HG03342 (cell line): ENCODE results near the gene TRMT61A.

Experiments used
- ATAC-seq: cut with Tn5 transposase; IDR thresholded peaks from one replicate; pipeline ENCODE4 v1.9.1; 2021; ENCODE audit warnings: mild to moderate bottlenecking, moderate library complexity; ENCODE audit not compliant: unreplicated experiment

The TRMT61A gene

GRCh38 chr14:103545915-103546651, 17.1 kb downstream of the TRMT61A start:
- no peak for ATAC-seq

GRCh38 chr14:103546652-103547454, 17.9 kb downstream of the TRMT61A start:
- no peak for ATAC-seq

- no peak for ATAC-seq
Measured at GRCh38 chr14:103547455-103547940, 18.5 kb downstream of the TRMT61A start.

- no peak for ATAC-seq
Measured at GRCh38 chr14:103547941-103548462, 19.0 kb downstream of the TRMT61A start.

GRCh38 chr14:103548463-103549351, 19.7 kb downstream of the TRMT61A start:
- ATAC-seq, result no peak

GRCh38 chr14:103549361-103550311, 20.6 kb downstream of the TRMT61A start:
- no peak for ATAC-seq

GRCh38 chr14:103550451-103551337, 21.7 kb downstream of the TRMT61A start:
- no peak for ATAC-seq

GRCh38 chr14:103551338-103551762, 22.4 kb downstream of the TRMT61A start:
- no peak for ATAC-seq

GRCh38 chr14:103552011-103552845, 23.2 kb downstream of the TRMT61A start:
- ATAC-seq, result no peak

- ATAC-seq, result no peak
Measured at GRCh38 chr14:103552846-103553210, 23.8 kb downstream of the TRMT61A start.

- no peak for ATAC-seq
Measured at GRCh38 chr14:103555559-103556337, 26.8 kb downstream of the TRMT61A start.

- no peak for ATAC-seq
Measured at GRCh38 chr14:103556946-103557758, 28.2 kb downstream of the TRMT61A start.

- ATAC-seq, result no peak
Measured at GRCh38 chr14:103558071-103558882, 29.3 kb downstream of the TRMT61A start.

- no peak for ATAC-seq
Measured at GRCh38 chr14:103559766-103560165, 30.8 kb downstream of the TRMT61A start.

GRCh38 chr14:103560691-103561090, 31.7 kb downstream of the TRMT61A start:
- ATAC-seq, result no peak
